ENCODE data around the gene ATP6V0B. TPM values are rescaled to one million over a fixed set of nuclear protein-coding genes. Genes with fewer than 3 reads are reported as not detected.

ATP6V0B gene
- total and polyA plus RNA-seq, 3 donors from 2014 or later = 102 to 222 (median 173) TPM

DNA sequence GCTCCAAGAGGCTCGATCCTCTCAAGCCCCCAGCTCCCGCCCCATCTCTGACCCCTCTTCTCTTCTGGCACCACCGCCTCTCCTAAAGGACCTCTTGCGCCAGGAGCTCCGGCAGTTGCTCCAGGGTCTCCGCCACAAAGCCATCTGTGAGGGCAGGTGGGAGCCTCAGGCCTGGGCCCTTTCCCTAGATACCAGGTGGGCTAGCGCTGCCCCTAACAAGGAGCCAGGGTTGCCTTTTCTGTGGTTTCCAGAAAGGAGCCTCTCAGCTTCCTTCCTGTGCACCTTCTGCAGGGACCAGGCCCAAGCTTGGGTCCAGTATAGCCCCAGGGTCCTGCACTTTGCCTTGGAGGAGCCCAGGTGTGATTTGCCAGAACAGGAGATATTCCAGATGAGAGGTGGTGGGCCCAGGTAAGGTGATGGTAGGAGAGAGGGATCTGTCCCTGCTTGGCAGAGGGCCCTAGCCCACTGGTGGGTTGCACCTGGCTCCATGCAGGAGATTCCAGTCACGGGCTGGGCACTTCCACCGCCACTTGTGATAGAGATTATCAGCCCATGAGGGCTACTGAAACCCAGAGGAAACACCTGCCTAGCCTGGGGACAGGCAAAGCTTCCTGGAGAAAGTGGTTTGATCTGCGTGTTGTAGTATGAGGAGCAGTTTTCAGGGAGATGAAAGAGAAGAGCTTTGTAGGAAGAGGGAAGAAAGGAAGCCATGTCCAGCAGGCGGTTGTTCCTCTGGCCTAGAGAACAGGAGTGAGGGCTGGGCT lies 17.7 kb downstream of the ATP6V0B start:
- H3K4me1 ChIP-seq = peaks cover 13% of the 10 kb centered on the region
- H3K27ac ChIP-seq = peak overlapping the region in 1 of 2 donors; percentile 55
- no peak for TF ChIP-seq POLR2A (IDR thresholded peaks at IDR 0.05)
- TF ChIP-seq, protein P1, sequence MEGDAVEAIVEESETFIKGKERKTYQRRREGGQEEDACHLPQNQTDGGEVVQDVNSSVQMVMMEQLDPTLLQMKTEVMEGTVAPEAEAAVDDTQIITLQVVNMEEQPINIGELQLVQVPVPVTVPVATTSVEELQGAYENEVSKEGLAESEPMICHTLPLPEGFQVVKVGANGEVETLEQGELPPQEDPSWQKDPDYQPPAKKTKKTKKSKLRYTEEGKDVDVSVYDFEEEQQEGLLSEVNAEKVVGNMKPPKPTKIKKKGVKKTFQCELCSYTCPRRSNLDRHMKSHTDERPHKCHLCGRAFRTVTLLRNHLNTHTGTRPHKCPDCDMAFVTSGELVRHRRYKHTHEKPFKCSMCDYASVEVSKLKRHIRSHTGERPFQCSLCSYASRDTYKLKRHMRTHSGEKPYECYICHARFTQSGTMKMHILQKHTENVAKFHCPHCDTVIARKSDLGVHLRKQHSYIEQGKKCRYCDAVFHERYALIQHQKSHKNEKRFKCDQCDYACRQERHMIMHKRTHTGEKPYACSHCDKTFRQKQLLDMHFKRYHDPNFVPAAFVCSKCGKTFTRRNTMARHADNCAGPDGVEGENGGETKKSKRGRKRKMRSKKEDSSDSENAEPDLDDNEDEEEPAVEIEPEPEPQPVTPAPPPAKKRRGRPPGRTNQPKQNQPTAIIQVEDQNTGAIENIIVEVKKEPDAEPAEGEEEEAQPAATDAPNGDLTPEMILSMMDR (IDR thresholded peaks at IDR 0.05) = no peak
- DNase-seq = no peak
- peak overlapping the region; percentile 51 to 86 for H3K4me3 ChIP-seq
- no peaks in the 10 kb centered on the region for H3K36me3 ChIP-seq (ENCODE audit: low read depth, missing control alignments)
- no peaks in the 10 kb centered on the region for H3K27me3 ChIP-seq
- intact Hi-C loops (cut with DNase I; ENCODE audit: low total_unique reads) = no loop called here
- WGBS, 2 donors = 33 to 44% methylated on average over 10 to 11 of the region's 11 CpGs
- H3K9me3 ChIP-seq = no peaks in the 10 kb centered on the region

- intact Hi-C loops (cut with DNase I; ENCODE audit: low total_unique reads) = no loop called here
- no peak overlapping the region for H3K4me3 ChIP-seq
- peaks cover 13% of the 10 kb centered on the region for H3K4me1 ChIP-seq
- TF ChIP-seq POLR2A (IDR thresholded peaks at IDR 0.05) = no peak
- TF ChIP-seq, protein P1 (IDR thresholded peaks at IDR 0.05) = no peak
- 90 to 95% methylated on average over 9 of the region's 9 CpGs for WGBS, 2 donors
- DNase-seq = no peak
- H3K27ac ChIP-seq = no peak overlapping the region
- no peaks in the 10 kb centered on the region for H3K36me3 ChIP-seq (ENCODE audit: low read depth, missing control alignments)
- no peaks in the 10 kb centered on the region for H3K27me3 ChIP-seq
- H3K9me3 ChIP-seq = no peaks in the 10 kb centered on the region
Measured at GRCh38 chr1:43993206-43993914, 18.6 kb downstream of the ATP6V0B start.

- H3K27ac ChIP-seq = no peak overlapping the region
- no peaks in the 10 kb centered on the region for H3K27me3 ChIP-seq
- peaks cover 13% of the 10 kb centered on the region for H3K4me1 ChIP-seq
- TF ChIP-seq POLR2A (IDR thresholded peaks at IDR 0.05) = no peak
- TF ChIP-seq, protein P1 (IDR thresholded peaks at IDR 0.05) = no peak
- WGBS, 2 donors = 95 to 97% methylated on average over 7 of the region's 7 CpGs
- no peak for DNase-seq
- intact Hi-C loops (cut with DNase I; ENCODE audit: low total_unique reads) = no loop called here
- no peaks in the 10 kb centered on the region for H3K9me3 ChIP-seq
- H3K4me3 ChIP-seq = no peak overlapping the region
- H3K36me3 ChIP-seq (ENCODE audit: low read depth, missing control alignments) = no peaks in the 10 kb centered on the region
Measured at GRCh38 chr1:43994071-43994470, 19.3 kb downstream of the ATP6V0B start.

DNA sequence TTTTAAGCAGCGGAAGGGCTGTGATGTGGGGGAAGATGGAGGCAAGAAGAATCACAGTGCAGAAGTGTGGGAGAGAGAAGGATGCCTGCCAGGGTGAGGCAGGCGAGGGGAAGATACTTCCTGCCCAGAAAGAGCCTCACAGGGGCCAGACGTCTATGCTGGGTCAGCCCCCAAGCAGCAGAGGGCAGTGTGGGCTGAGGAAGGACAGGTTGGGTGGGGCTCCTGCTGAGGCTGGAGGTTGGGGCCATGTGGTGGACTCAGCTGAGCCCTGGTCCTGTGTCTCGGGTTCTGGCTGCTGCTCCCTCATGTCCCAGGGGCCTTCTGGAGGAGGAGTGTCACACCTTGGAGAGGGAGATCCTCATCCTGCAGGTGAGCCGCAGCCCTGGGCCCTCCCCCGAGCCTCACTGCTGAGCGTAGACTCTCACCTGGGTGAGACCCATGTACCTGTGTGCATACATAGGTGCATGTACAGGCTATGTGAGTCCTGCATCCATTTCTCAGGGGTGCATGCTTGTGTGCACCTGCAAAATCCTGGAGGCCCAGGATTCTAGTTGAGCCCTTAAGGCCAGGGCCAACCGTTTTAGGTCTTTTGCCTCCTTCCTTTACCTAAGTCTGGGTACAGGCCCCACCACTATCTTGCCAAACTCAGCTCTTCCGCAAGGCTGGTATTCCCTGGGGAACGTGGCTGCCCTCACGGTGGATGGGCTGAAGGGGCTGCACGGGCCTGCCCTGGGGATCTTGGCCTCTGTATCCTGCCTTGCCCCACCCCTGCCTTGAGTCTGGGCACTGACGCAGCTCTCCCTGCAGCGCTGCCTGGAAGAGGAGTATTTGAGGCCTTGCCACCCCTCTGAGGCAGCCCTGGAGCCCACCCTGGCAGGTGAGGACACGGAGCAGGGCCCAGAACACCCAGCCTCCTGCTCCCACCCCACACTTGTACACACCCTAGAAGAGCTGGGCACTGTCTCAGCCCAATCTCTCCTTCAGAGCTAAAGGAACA lies 20.3 kb downstream of the ATP6V0B start:
- Histone ChIP-seq H3K9me3 (no peaks in the 10 kb centered on the region), H3K4me1 (peaks cover 18% of the 10 kb centered on the region), H3K27me3 (no peaks in the 10 kb centered on the region), H3K36me3 (ENCODE audit: low read depth, missing control alignments) (no peaks in the 10 kb centered on the region), H3K27ac (no peak overlapping the region), H3K4me3 (no peak overlapping the region)
- DNase-seq = no peak
- WGBS, 2 donors = 71 to 85% methylated on average over 8 to 15 of the region's 15 CpGs
- intact Hi-C loops (cut with DNase I; ENCODE audit: low total_unique reads) = no loop called here
- no peak for TF ChIP-seq POLR2A (IDR thresholded peaks at IDR 0.05)
- TF ChIP-seq, protein P1 (IDR thresholded peaks at IDR 0.05) = peak in 1 of 3 experiments; percentile 9

All from testis (tissue), 3 donors.